Myocyte (in vitro differentiated cells): Measurements from ENCODE around the gene HHATL. TPM values are rescaled to one million over a fixed set of nuclear protein-coding genes. Genes with fewer than 3 reads are reported as not detected.

ENCODE experiments used
- DNase-seq: peaks from one replicate; pipeline ENCODE4 v3.0.0-alpha.2; 2012; ENCODE audit warnings: low read depth
- total RNA-seq: library from RNA; depleted of rRNA; stranded (reverse); fragments of >200 nt; gene quantifications from 2 replicates; pipeline ENCODE4 v1.2.3, GENCODE V29; 2014

Gene HHATL
- total RNA-seq, 1 donor from 2014 or later, result 26.6 TPM

GRCh38 chr3:42666577-42666998 lies 36.0 kb downstream of the HHATL start:
- DNase-seq, result peak; percentile 66

GRCh38 chr3:42666022-42666421 lies 36.6 kb downstream of the HHATL start:
- no peak for DNase-seq

GRCh38 chr3:42665050-42665878 lies 37.3 kb downstream of the HHATL start:
- no peak for DNase-seq

- DNase-seq, result no peak
These were observed 38.2 kb downstream of the HHATL start for GRCh38 chr3:42664438-42664803.

GRCh38 chr3:42663581-42664437 lies 38.8 kb downstream of the HHATL start:
- DNase-seq, result no peak

- DNase-seq, result no peak
These were observed 39.6 kb downstream of the HHATL start for GRCh38 chr3:42662813-42663535.

GRCh38 chr3:42662037-42662812 lies 40.4 kb downstream of the HHATL start:
- no peak for DNase-seq

GRCh38 chr3:42661593-42662022 lies 41.0 kb downstream of the HHATL start:
- DNase-seq, result no peak

- DNase-seq, result peak; percentile 45
These were observed 41.7 kb downstream of the HHATL start for GRCh38 chr3:42660898-42661297.

- no peak for DNase-seq
These were observed 42.4 kb downstream of the HHATL start for GRCh38 chr3:42660131-42660715.

GRCh38 chr3:42659451-42660130 lies 43.0 kb downstream of the HHATL start:
- DNase-seq, result no peak

GRCh38 chr3:42658771-42659390 lies 43.7 kb downstream of the HHATL start:
- DNase-seq, result no peak

GRCh38 chr3:42658091-42658770 lies 44.4 kb downstream of the HHATL start:
- no peak for DNase-seq

GRCh38 chr3:42657675-42658074 lies 44.9 kb downstream of the HHATL start:
- no peak for DNase-seq

- DNase-seq, result no peak
These were observed 45.7 kb downstream of the HHATL start for GRCh38 chr3:42656680-42657610.

- DNase-seq, result peak; percentile 34
These were observed 46.5 kb downstream of the HHATL start for GRCh38 chr3:42655980-42656679.

GRCh38 chr3:42655331-42655888 lies 47.2 kb downstream of the HHATL start:
- DNase-seq, result no peak
